Chondrocyte (in vitro differentiated cells): Measurements from ENCODE around the gene PCNX3. TPM values are rescaled to one million over a fixed set of nuclear protein-coding genes. Genes with fewer than 3 reads are reported as not detected.

Experiments
- DNase-seq: peaks from one replicate; pipeline ENCODE4 v3.0.0; 2021; ENCODE audit warnings: mixed read lengths, low spot score
- H3K27ac Mint-ChIP-seq: one replicate; pipeline ENCODE4 v1.8.0; 2021; ENCODE audit warnings: mild to moderate bottlenecking, moderate library complexity, mixed read lengths; ENCODE audit not compliant: unreplicated experiment
- H3K27me3 Mint-ChIP-seq: 2 replicates; pipeline ENCODE4 v1.8.0; 2021; ENCODE audit warnings: low read depth, mixed read lengths
- H3K36me3 Mint-ChIP-seq: 2 replicates; pipeline ENCODE4 v1.8.0; 2021; ENCODE audit warnings: low read depth, mixed read lengths
- H3K4me1 Mint-ChIP-seq: 2 replicates; pipeline ENCODE4 v1.8.0; 2021; ENCODE audit warnings: low read depth, mild to moderate bottlenecking, mixed read lengths
- H3K4me3 Mint-ChIP-seq: one replicate; pipeline ENCODE4 v1.8.0; 2021; ENCODE audit warnings: mild to moderate bottlenecking, moderate library complexity, mixed read lengths; ENCODE audit not compliant: unreplicated experiment
- H3K9me3 Mint-ChIP-seq: 2 replicates; pipeline ENCODE4 v1.8.0; 2021; ENCODE audit warnings: low read depth, mixed read lengths
- CTCF ChIP-seq: fragments of 200-600 bp; sonication (generic); IDR thresholded peaks from 2 replicates; pipeline ENCODE4 v1.5.0; 2021; ENCODE audit warnings: antibody characterized with exemption, mild to moderate bottlenecking, moderate library complexity
- long read RNA-seq: library from polyadenylated mRNA; stranded (forward); transcript quantifications from one replicate; pipeline ENCODE4 v2.0.0, GENCODE V29; 2021
- total RNA-seq: library from RNA; stranded (reverse); gene quantifications from 3 replicates; pipeline ENCODE4 v1.2.1, GENCODE V29; 2021

Gene PCNX3
- total RNA-seq = 32.6 to 57.7 TPM (median 36.3 TPM) in 3 replicates
- long read RNA-seq, partial matches to known transcripts = 20 of 26 reads
- long read RNA-seq, other reads (novel, unspliced or antisense) = 5 of 26 reads

GRCh38 chr11:65615229-65615949, at the start of gene PCNX3:
TSS of gene PCNX3 (plus strand) at chr11:65615776. CDS start at chr11:65616312, 536 bp downstream.
- H3K27ac Mint-ChIP-seq = peak within 1 kb of the TSS; percentile 96
- peak within 1 kb of the TSS; percentile 91 for H3K4me3 Mint-ChIP-seq
- peaks cover 6% of the 10 kb centered on the region for H3K36me3 Mint-ChIP-seq
- no peaks in the 10 kb centered on the region for H3K9me3 Mint-ChIP-seq
- H3K27me3 Mint-ChIP-seq = no peaks in the 10 kb centered on the region
- H3K4me1 Mint-ChIP-seq = peaks cover 40% of the 10 kb centered on the region
- DNase-seq = peak; percentile 100
- no peak for TF ChIP-seq CTCF

- H3K4me3 Mint-ChIP-seq = peak overlapping the region; percentile 99
- peaks cover 7% of the 10 kb centered on the region for H3K36me3 Mint-ChIP-seq
- H3K27ac Mint-ChIP-seq = peak overlapping the region; percentile 100
- peaks cover 64% of the 10 kb centered on the region for H3K4me1 Mint-ChIP-seq
- no peaks in the 10 kb centered on the region for H3K9me3 Mint-ChIP-seq
- no peak for DNase-seq
- no peak for TF ChIP-seq CTCF
- no peaks in the 10 kb centered on the region for H3K27me3 Mint-ChIP-seq
These were observed 46.2 kb upstream of the PCNX3 start for GRCh38 chr11:65569164-65569972.

GRCh38 chr11:65569973-65570918, 45.3 kb upstream of the PCNX3 start, which contains the start of gene ZNRD2:
TSS of gene ZNRD2 (plus strand) at chr11:65570477. CDS start at chr11:65570492, 15 bp downstream.
- peak; percentile 81 for TF ChIP-seq CTCF
- Mint-ChIP-seq H3K27me3 (no peaks in the 10 kb centered on the region), H3K4me1 (peaks cover 71% of the 10 kb centered on the region), H3K4me3 (peak within 1 kb of the TSS; percentile 99), H3K27ac (peak within 1 kb of the TSS; percentile 100), H3K9me3 (no peaks in the 10 kb centered on the region), H3K36me3 (peaks cover 7% of the 10 kb centered on the region)
- DNase-seq = peak; percentile 100

GRCh38 chr11:65571420-65571819, 44.2 kb upstream of the PCNX3 start:
- Mint-ChIP-seq H3K27ac (peak overlapping the region; percentile 98), H3K9me3 (no peaks in the 10 kb centered on the region), H3K36me3 (peaks cover 7% of the 10 kb centered on the region), H3K4me3 (peak overlapping the region; percentile 99), H3K4me1 (peaks cover 68% of the 10 kb centered on the region), H3K27me3 (no peaks in the 10 kb centered on the region)
- TF ChIP-seq CTCF = no peak
- DNase-seq = no peak
